ENCODE results near the gene FAM222B. TPM values are rescaled to one million over a fixed set of nuclear protein-coding genes. Genes with fewer than 3 reads are reported as not detected.

Gene FAM222B
- polyA plus RNA-seq, 1 donor from 2014 or later = 6.4 TPM

DNA sequence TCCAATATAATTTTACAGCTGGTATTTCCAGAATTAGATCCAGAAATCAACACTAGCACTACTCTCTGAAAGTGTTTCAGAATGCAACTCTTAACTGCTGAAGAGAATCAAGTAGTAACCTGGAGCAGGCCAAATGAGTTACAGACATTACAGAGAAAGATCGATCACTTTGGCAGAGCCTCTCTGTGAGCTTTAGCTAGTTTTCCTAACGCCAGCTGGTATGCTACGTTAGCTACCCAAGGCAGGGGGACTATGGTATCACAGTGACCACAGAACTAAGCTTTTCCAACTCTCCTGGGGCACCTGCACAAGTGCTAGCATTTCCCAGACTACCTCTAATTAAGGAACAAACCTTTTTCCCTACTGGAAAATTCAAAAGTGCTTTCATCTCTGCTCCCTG lies 68.4 kb downstream of the FAM222B start:
- Histone ChIP-seq H3K27me3 (ENCODE audit: insufficient read depth, low read depth, low read length) (no peaks in the 10 kb centered on the region), H2AFZ (ENCODE audit: low read depth, low read length) (no peak overlapping the region), H3K4me3 (ENCODE audit: low read length) (no peak overlapping the region), H3K9ac (ENCODE audit: low read length) (no peak overlapping the region), H3K9me2 (ENCODE audit: insufficient read depth, low read length) (no peaks in the 10 kb centered on the region), H3K9me3 (ENCODE audit: low read length) (no peaks in the 10 kb centered on the region), H3F3A (ENCODE audit: insufficient read depth, low read length, poor library complexity, severe bottlenecking) (no peaks in the 10 kb centered on the region), H3K27ac (ENCODE audit: low read length) (peak overlapping the region; percentile 47), H4K20me1 (ENCODE audit: insufficient read depth) (peaks cover 3% of the 10 kb centered on the region), H3K36me3 (ENCODE audit: insufficient read depth, low read length) (peaks cover 3% of the 10 kb centered on the region), H3K4me2 (ENCODE audit: low read length) (no peak overlapping the region), H3K79me2 (replicated peaks; ENCODE audit: insufficient read depth, low read length) (peaks cover 23% of the 10 kb centered on the region)
- TF ChIP-seq SMC3 (conservative IDR thresholded peaks at IDR 0.05; ENCODE audit: poor library complexity) (no peak), TAF1 (IDR thresholded peaks at IDR 0.05; ENCODE audit: low read depth) (no peak), EP300 (conservative IDR thresholded peaks at IDR 0.05; ENCODE audit: poor library complexity, severe bottlenecking) (no peak), POLR2AphosphoS5 (IDR thresholded peaks at IDR 0.05) (no peak), RAD21 (conservative IDR thresholded peaks at IDR 0.05) (no peak), EZH2 (IDR thresholded peaks at IDR 0.05; ENCODE audit: borderline replicate concordance, insufficient read depth, low read length, poor library complexity, severe bottlenecking) (no peak), MXI1 (conservative IDR thresholded peaks at IDR 0.05; ENCODE audit: poor library complexity, severe bottlenecking) (no peak)
- TF ChIP-seq, protein P1, sequence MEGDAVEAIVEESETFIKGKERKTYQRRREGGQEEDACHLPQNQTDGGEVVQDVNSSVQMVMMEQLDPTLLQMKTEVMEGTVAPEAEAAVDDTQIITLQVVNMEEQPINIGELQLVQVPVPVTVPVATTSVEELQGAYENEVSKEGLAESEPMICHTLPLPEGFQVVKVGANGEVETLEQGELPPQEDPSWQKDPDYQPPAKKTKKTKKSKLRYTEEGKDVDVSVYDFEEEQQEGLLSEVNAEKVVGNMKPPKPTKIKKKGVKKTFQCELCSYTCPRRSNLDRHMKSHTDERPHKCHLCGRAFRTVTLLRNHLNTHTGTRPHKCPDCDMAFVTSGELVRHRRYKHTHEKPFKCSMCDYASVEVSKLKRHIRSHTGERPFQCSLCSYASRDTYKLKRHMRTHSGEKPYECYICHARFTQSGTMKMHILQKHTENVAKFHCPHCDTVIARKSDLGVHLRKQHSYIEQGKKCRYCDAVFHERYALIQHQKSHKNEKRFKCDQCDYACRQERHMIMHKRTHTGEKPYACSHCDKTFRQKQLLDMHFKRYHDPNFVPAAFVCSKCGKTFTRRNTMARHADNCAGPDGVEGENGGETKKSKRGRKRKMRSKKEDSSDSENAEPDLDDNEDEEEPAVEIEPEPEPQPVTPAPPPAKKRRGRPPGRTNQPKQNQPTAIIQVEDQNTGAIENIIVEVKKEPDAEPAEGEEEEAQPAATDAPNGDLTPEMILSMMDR (IDR thresholded peaks at IDR 0.05; ENCODE audit: poor library complexity, severe bottlenecking) = no peak
- TF ChIP-seq, protein P2, sequence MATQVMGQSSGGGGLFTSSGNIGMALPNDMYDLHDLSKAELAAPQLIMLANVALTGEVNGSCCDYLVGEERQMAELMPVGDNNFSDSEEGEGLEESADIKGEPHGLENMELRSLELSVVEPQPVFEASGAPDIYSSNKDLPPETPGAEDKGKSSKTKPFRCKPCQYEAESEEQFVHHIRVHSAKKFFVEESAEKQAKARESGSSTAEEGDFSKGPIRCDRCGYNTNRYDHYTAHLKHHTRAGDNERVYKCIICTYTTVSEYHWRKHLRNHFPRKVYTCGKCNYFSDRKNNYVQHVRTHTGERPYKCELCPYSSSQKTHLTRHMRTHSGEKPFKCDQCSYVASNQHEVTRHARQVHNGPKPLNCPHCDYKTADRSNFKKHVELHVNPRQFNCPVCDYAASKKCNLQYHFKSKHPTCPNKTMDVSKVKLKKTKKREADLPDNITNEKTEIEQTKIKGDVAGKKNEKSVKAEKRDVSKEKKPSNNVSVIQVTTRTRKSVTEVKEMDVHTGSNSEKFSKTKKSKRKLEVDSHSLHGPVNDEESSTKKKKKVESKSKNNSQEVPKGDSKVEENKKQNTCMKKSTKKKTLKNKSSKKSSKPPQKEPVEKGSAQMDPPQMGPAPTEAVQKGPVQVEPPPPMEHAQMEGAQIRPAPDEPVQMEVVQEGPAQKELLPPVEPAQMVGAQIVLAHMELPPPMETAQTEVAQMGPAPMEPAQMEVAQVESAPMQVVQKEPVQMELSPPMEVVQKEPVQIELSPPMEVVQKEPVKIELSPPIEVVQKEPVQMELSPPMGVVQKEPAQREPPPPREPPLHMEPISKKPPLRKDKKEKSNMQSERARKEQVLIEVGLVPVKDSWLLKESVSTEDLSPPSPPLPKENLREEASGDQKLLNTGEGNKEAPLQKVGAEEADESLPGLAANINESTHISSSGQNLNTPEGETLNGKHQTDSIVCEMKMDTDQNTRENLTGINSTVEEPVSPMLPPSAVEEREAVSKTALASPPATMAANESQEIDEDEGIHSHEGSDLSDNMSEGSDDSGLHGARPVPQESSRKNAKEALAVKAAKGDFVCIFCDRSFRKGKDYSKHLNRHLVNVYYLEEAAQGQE (IDR thresholded peaks at IDR 0.05; ENCODE audit: borderline replicate concordance) = no peak

DNA sequence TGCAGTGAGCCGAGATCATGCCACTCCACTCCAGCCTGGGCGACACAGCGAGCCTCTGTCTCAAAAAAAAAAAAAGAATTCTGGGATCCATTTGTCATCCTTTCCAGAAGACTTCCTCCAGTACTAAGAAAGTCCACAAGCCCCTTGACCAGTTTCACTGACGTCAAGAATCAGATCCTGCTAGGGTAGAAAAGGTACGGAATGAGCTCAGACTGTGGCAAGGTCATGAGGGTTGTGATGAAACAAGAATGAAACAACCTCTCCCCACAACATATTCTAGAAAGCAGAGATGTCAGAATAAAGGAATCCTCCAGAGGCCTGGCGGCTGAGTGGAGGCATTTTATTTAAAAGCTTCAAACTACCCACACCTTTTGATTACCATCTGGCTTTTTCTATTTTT lies 68.9 kb downstream of the FAM222B start:
- no peaks in the 10 kb centered on the region for H3F3A ChIP-seq (ENCODE audit: insufficient read depth, low read length, poor library complexity, severe bottlenecking)
- H3K9me3 ChIP-seq (ENCODE audit: low read length) = no peaks in the 10 kb centered on the region
- H3K36me3 ChIP-seq (ENCODE audit: insufficient read depth, low read length) = no peaks in the 10 kb centered on the region
- no peak overlapping the region for H3K9ac ChIP-seq (ENCODE audit: low read length)
- no peak overlapping the region for H2AFZ ChIP-seq (ENCODE audit: low read depth, low read length)
- H3K79me2 ChIP-seq (replicated peaks; ENCODE audit: insufficient read depth, low read length) = peaks cover 19% of the 10 kb centered on the region
- H3K4me2 ChIP-seq (ENCODE audit: low read length) = no peak overlapping the region
- no peak overlapping the region for H3K4me3 ChIP-seq (ENCODE audit: low read length)
- H3K27ac ChIP-seq (ENCODE audit: low read length) = peak overlapping the region; percentile 47
- H3K9me2 ChIP-seq (ENCODE audit: insufficient read depth, low read length) = no peaks in the 10 kb centered on the region
- TF ChIP-seq EP300 (conservative IDR thresholded peaks at IDR 0.05; ENCODE audit: poor library complexity, severe bottlenecking) (no peak), RAD21 (conservative IDR thresholded peaks at IDR 0.05) (no peak), EZH2 (IDR thresholded peaks at IDR 0.05; ENCODE audit: borderline replicate concordance, insufficient read depth, low read length, poor library complexity, severe bottlenecking) (no peak), SMC3 (conservative IDR thresholded peaks at IDR 0.05; ENCODE audit: poor library complexity) (no peak), POLR2AphosphoS5 (IDR thresholded peaks at IDR 0.05) (no peak), TAF1 (IDR thresholded peaks at IDR 0.05; ENCODE audit: low read depth) (no peak)
- TF ChIP-seq, protein P2 (IDR thresholded peaks at IDR 0.05; ENCODE audit: borderline replicate concordance) = no peak
- H3K27me3 ChIP-seq (ENCODE audit: insufficient read depth, low read depth, low read length) = no peaks in the 10 kb centered on the region
- H4K20me1 ChIP-seq (ENCODE audit: insufficient read depth) = no peaks in the 10 kb centered on the region
